Right kidney (tissue), 1 donor: ENCODE results near the gene PCCB.
"Not testable (repeated sequence)": the region's sequence is repeated elsewhere in the genome, so short reads cannot be mapped to it uniquely, and the experiment has no call there.

Experiments used
- DNase-seq: peaks from one replicate; pipeline ENCODE4 v3.0.0-alpha.2; 2016

The PCCB gene

DNA sequence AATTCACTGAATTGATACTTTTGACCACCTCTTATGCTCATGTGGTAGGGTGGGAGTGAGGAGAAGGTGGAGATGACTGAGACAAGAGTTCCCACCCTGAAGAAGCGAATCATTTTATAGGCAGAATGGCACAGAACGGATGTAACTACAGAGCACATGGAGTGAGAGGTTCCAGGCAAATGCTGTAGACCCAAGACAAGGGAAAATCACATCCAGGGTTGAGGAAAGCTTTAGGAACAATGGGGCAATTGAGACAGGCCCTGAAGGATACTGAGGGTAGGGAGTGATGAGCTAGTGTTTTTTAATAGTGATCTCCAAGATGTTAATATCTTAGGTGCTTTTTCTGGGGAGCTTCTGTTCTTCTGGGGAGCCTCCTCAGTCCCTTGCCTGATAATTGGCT lies 8.1 kb downstream of the PCCB start:
- no peak for DNase-seq

DNA sequence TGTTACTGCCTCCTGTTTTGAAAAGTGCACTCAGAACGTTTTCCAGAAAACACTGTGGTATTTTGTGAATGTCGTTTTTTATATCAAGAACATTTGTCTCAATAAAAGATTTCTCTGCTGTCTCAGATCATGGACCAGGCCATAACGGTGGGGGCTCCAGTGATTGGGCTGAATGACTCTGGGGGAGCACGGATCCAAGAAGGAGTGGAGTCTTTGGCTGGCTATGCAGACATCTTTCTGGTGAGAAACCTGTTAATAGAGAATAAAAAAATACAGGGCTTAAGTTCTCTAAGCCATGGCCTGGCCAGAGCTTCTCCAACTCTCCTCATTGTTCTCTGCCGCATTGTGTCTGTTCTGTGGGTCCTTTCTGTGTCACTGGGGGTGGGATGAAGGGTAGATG lies 11.7 kb downstream of the PCCB start:
- DNase-seq = no peak

DNA sequence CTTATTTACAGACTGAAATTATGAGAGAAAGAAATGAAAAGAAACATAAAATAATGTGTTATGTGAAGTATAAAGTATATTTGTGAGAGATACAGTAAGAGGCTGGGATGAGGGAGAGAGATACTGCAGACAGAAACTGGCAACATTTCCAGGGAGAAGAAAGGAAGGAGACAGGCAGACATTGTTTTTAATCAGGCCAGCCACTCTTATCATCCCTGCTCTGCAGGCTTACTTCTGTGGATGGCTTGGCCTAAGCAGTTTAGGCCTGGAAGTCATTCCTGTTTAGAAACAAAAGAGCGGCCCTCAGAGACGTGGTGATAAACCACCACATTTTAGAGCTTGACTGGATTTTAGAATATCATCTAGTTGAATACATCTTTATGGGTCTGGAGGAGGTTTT lies 12.4 kb downstream of the PCCB start:
- no peak for DNase-seq

DNA sequence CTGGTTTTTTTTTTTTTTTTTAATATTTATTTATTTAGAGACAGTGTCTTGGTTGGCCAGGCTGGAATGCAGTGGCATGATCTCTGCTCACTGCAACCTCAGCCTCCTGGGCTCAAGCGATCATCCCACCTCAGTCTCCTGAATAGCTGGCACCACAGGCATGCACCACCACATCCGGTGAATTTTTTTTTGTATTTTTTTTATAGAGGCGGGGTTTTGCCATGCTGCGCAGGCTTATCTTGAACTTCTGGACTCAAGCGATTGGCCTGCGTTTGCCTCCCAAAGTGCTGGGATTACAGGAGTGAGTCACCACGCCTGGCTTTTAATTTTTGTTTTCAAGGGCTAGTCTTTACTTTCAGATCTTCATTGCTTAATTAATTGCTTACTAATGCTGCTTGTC lies 13.1 kb downstream of the PCCB start:
- DNase-seq = no peak

DNA sequence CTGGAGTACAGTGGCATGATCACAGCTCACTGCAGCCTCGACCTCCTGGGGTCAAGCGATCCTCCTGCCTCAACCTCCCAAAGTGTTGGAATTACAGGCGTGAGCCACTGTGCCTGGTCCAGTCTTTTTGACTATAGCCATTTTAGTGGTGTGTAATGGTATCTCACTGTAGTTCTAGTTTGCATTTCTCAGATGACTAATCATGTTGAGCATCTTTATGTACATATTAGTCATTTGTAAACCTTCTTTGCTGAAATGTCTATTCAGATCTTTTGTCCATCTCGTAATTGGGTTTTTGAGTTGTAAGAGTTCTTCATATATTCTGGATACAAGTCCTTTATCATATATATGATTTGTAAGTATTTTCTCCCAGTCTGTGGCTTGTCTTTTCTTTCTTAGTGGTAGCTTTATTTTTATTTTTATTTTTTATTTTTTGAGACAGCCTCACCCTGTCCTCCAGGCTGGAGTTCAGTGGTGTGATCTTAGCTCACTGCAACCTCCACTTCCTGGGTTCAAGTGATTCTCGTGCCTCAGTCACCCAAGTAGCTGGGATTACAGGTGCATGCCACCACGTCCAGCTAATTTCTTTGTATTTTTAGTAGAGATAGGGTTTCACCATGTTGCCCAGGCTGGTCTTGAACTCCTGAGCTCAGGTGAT lies 16.5 kb downstream of the PCCB start:
- not testable (repeated sequence) for DNase-seq

DNA sequence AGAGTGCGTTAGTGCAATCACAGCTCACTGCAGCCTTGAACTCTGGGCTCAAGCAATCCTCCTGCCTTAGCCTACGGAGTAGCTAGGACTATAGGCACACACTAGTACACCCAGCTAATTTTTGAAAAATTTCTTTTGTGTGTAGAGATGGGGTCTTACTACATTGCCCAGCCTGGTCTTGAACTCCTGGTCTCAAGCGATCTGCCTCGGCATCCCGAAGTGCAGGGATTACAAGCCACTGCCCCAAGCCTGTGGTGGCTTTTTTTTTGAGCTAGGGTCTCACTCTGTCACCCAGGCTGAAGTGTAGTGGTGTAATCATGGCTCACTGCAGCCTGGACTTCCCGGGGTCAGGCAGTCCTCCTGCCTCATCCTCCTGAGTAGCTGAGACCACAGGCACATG lies 17.1 kb downstream of the PCCB start:
- DNase-seq = no peak

DNA sequence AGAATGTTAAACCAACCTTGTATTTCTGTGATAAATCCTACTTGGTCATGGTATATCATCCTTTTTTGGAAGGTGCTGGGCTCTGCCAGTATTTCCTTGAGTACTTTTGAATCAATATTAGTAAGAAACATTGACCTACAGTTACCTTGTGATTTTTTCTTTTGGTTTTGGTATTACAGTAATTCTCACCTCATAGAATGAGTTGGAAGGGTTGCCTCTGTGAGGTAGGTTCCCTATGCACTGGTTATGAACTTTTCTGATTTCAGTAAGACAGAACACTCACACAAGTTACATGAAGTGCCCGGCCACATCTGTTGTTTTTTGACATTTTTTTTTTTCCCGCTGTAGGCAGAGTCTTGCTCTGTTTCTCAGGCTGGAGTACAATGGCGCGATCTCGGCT lies 20.0 kb downstream of the PCCB start:
- DNase-seq = no peak

DNA sequence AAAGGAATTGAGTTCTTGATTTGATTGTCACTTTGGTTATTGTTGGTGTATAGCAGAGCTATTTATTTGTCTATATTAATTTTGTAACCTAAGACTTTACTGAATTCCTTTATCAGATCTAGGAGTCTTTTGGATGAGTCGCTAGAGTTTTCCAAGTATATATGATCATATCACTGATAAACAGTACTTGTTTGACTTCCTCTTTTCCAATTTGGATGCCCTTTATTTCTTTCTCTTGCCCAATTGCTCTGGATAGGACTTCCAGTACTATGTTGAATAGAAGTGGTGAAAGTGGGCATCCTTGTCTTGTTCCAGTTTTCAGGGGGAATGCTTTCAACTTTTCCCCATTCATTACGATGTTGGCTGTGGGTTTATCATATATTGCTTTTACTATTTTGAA lies 21.5 kb downstream of the PCCB start:
- DNase-seq = not testable (repeated sequence)

DNA sequence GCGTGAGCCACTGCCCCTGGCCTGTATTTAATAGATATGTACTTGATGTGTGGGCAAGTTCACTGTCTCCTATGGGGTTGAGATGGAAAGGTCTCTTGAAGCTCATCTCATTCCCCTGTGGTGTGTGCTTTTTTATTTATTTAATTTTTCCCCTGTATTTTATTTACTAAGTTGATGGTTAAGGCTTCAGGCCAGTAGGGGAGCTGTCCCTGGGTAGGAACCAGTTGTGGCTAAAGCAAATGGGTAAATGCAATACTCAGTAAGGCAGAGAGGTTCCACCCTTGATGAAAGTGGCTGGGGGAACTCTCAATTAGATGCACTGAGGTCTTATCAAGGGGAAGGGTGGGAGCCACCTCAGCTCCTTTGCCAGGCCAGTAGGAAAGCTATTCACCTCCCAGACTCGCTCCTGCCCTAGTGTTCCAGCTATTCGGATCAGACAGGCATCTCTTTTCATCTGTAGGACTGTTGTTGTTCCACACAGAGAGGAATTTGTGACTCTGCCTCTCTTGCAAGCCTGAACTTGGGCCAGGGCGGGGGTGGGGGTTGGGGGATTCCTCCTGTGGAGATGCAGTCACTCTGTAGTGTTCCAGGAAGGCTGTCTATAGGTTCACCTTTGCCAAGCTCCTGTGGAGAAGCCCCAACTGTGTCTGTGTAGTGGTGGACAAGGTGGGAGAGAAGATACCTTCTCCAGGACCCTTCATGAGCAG lies 26.1 kb downstream of the PCCB start:
- DNase-seq = no peak

DNA sequence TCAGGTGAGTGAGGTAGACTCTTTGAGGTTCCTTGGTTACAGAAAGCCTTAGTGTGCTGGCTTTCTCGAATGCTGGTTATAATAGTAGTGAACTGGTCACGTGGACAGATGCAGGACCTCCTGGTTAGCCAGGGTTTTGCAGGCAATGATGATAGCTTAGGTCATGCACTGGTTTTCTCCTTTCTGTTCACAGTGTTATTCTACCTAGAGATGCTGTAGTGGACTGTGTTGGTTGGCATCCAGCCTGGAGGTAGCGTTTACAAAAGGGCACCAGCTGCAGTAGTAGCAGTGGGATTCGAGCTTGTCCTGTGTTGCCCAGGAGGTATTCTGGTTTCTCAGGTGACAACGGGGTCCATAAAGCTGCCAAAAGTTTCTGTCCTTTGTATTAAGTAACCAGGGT lies 27.0 kb downstream of the PCCB start:
- no peak for DNase-seq

DNA sequence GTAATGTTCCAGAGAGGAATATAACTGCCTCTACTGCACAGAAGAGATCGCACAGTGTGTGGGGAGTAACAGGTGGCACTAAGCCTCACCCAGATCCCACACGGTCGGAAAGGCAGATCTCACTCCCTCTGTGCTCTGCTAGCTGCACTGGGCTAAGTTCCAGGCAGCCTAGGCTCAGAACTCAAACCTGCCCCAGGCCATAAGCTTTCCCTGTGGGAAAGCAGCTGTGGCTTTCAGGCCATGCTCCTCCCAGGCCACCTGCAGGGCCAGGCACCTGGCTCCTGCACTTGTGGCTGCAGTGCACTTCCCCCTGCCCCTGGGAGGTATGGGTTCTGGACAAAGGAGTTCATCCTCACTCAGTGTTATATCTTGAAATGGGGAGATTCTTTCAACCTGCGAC lies 27.5 kb downstream of the PCCB start:
- DNase-seq = no peak

DNA sequence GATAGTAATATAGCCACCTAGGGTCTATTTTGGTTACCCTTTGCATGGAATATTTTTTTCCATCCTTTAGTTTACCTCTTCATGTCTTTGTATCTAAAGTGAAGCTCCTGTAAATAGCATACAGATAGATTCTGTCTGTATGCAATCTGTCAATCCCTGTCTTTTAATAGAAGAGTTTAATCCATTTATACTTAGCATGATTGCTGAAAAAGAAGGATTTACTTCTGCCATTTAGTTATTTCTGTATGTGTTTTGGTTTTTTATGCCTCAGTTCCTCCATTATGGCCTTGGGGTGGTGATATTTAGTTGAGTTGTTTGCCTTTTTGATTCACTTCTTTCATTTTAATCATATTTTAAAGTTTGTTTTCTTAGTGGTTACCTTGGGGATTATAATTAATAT lies 29.0 kb downstream of the PCCB start:
- DNase-seq = no peak

DNA sequence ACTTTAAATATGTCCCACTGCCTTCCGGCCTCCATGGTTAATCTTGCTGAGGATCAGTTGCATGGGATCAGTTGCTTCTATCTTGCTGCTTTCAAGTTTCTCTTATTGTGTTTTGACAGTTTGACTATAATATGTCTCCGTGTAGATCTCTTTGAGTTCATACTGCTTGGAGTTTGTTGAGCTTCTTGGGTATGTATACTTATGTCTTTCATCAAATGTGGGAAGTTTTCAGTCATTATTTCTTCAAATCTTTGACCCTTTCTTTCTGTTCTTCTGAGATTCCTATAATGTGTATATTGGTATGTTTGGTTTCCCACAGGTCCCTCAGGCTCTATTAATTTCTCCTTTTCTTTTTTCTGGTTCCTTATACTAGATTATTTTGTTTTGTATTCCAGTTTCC lies 30.8 kb downstream of the PCCB start:
- DNase-seq = no peak

DNA sequence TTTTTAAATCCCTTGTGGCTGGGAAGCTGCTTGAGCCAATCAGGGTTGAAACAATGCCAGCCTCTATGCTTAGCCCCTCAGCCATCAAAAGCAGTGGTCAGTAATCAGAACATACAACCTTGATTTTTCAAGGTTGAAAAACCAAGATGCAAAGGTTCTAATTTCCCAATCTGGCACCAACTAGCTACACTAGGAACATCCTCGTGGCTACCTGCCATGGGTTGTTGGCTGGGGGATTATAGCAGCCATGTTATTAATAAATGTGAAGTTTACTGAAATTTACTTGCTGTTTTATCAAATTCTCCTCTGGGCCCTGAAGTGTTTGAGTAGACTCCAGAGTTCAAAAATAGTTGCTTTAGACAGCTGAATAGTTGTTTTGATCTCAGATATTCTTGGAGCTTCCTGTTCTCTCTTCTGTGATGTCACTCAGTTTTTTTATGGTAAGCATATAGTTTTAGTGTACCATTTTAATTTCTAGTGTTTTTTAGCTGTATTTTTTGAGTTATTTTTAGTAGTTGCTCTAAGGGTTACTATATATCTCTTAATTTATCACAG lies 31.9 kb downstream of the PCCB start:
- no peak for DNase-seq

DNA sequence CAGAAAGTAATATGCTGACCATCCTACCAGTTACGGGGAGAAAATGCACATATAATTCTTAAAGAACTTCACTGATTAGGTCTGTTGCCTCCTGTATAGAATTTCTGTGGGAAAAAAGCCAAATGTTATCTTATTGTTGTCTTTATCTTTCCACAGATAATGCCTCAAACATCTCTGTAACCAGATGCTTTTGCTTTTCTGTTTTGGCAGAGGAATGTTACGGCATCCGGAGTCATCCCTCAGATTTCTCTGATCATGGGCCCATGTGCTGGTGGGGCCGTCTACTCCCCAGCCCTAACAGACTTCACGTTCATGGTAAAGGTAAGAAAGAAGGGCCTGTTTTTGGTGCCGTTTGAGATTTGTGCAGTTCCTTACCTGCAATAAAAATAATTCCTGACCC lies 33.5 kb downstream of the PCCB start:
- no peak for DNase-seq

DNA sequence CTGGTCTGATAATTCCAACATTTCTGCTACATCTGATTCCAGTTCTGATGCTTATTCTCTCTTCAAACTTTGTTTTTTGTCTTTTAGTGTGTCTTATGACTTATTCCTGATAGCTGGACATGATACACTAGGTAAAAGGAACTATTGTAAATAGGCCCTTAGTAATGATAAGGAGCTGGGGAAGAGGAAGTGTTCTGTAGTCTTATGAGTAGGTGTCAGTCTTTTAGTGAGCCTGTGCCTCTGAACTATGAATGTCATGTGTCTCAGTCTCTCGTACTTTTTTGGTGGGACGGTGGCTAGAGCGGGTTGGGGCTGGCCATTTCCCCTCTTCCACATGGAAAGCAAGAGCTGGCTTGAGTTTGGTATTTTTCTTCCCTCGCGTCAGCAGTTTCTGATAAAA lies 41.2 kb downstream of the PCCB start:
- no peak for DNase-seq

DNA sequence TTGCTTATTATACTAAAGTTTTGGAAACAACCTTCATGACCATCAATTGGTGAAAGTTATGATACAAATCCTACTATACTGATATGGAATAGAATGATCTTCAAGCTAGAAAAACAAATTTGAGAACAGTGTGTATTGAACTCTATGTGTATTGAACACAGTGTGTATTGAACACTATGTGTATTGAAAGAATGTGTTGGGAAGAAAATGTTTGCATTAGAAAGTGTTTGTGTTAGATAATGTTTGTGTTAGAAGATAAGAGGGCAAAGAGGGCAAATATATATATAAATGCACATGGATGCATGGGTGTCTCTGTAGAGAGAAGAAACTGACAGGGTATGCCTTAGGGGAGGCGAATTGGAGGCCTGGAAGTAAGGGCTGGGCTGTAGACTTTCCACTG lies 42.4 kb downstream of the PCCB start:
- no peak for DNase-seq

DNA sequence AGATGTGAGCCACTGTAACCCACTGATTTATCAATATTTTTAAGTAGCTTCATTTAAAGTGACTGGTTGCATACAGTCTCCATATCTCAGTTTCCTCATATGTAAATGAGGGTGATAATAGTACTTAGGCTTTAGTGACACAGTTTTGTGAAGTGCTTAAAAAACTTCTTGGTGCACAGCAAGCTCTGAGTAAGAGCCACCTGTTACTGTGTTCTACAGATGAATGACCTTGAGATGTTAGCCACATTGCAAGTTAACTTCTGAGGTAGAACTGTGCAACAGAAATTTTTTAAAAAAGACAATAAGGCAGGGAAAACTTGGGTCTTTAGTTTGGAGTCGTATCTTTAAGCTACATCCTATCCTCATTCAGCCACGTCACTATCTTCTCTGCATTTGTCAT lies 43.1 kb downstream of the PCCB start:
- no peak for DNase-seq

DNA sequence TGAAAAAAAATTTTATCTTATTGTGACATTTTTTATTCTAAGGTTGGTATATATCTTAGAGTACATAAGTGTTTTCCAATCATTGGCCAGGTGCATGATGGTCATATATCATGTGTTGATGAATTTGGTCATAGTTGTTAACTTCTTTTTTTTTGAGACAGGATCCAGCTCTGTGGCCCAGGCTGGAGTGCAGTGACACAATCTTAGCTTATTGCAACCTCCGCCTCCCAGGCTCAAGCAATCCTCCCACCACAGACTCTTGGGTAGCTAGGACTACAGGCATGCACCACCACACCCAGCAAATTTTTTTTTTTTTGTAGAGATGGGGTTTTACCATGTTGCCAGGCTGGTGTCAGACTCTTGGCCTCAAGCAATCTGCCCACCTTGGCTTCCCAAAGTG lies 44.0 kb downstream of the PCCB start:
- no peak for DNase-seq

DNA sequence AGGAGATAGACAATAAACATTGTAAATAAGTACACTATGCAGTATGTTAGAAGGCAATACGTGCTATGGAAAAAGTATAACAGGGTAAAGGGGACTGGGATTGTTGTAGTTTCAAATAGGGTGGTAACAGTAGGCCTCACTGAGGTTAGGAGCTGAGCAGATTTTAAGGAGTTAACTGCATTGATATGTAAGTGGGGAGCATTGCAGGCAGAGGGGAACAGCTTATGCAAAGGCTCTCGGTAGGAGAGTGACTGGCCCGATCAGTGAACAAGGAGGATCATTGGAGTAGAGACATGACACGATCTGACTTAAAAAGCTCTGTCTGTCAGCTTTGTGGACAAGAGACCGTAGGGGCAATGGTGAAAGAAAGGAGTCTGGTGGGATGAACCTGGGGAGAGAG lies 46.8 kb downstream of the PCCB start:
- no peak for DNase-seq

DNA sequence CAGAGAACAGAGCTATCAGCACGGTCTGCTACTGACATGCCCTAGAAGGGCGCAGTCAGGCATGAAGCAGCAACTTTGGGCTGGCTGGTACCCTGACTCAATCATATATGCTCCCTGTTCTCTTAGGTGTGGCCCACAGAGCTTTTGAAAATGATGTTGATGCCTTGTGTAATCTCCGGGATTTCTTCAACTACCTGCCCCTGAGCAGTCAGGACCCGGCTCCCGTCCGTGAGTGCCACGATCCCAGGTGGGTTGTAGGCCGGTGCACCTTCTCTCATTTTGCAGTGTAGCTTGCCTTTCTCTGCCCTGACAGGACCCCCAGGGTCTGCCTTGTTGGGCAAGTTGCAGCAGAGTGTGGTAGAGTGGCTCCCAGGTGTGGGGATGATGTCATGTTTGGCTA lies 47.7 kb downstream of the PCCB start:
- DNase-seq = no peak

DNA sequence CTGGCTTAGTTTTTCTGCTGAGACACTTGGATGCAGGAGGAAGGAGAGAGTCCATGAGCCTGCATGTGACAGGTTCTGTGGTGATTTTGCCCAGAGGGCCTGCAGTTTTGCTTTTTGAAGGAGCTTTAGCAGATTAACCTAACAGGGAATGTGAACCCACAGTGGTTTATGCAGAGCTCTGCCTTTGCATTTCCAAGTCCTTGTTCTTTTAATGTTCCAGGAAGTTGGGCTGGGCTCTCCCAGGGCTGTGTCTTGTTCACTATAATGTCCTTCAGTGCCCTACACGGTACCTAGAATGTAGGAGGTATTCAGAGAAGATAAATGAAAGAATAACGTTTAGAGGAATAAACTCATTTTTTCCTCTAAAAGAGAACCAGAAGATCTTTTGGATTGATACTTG lies 50.3 kb downstream of the PCCB start:
- DNase-seq = no peak

DNA sequence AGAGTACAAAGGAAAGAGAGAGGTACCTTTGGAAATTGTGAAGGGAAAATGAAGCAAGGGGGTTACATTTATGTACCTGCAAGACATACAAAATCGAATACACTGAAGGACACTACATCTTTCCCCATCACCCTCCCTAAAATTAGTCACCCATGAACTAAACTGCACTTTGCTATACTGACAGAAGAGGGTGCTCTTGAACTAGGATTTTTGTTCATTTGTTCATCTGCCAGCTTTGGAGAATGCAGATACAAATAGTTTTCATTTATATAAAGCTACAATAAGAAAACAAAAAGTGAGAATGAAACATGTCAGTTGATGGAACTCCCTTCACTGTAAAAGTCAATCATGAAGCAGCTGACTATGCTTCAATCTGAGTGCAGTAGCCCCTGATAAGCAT lies 55.7 kb downstream of the PCCB start:
- no peak for DNase-seq

DNA sequence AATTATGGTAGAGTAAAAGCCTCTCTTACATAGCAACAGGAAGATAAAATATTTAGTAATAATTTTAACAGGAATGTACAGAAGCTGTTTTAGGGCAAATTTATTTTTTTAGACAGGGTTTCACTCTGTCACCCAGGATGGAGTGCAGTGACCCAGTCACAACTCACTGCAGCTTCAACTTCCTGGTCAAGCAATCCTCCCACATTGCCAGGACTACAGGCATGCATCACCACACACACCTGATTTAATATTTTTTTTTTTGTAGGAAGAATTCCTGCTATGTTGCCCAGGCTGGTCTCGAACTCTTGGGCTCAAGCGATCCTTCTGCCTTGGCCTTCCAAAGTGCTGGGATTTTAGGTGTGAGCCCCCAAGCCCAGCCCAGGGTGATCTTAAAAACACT lies 61.1 kb downstream of the PCCB start:
- DNase-seq = no peak
